Endothelial cell of umbilical vein (primary cell): ENCODE data around the gene USH2A. TPM values are rescaled to one million over a fixed set of nuclear protein-coding genes. Genes with fewer than 3 reads are reported as not detected.

Experiments used
- BruUV-seq: library from RNA; stranded (reverse); fragments of 400-500 nt; replicated peaks from 2 replicates; lab custom pipeline; 2021; lab: Mats Ljungman, UMichigan
- CTCF ChIA-PET: fragments of 300-600, 350-600 bp; sonication (Branson Sonifier 250); formaldehyde crosslinking; loops from one replicate; lab custom pipeline; 2021; ENCODE audit warnings: antibody characterized with exemption, inconsistent platforms; lab: Charles Lee
- POLR2A ChIA-PET: fragments of 300-600, 350-600 bp; sonication (Branson Sonifier 250); formaldehyde crosslinking; loops from one replicate; lab custom pipeline; 2021; ENCODE audit warnings: antibody characterized with exemption, inconsistent platforms; lab: Charles Lee
- DNase-seq: peaks from one replicate; pipeline ENCODE4 v3.0.0-alpha.2; 2011; ENCODE audit warnings: low read depth, low spot score
- FAIRE-seq: peaks from 2 replicates; lab custom pipeline; 2011; peaks lifted over from hg19 to GRCh38; lab: Jason Lieb, UNC
- H2AFZ ChIP-seq: 2 replicates; pipeline ENCODE4 v1.6.0; 2012; ENCODE audit warnings: low read depth, low read length, control low read depth, inconsistent platforms
- H3K27ac ChIP-seq: 2 replicates; pipeline ENCODE4 v1.5.1; 2011; ENCODE audit warnings: low read depth, mild to moderate bottlenecking, control low read depth, low read length, moderate library complexity; ENCODE audit not compliant: insufficient read depth
- H3K27me3 ChIP-seq, 2 experiments: 2 replicates each; pipeline versions ENCODE4 v1.6.0 to v1.6.1; 2011; ENCODE audit warnings: low read length in 2 of 2, mixed read lengths in 1 of 2; ENCODE audit not compliant: control insufficient read depth in 2 of 2, insufficient read depth in 2 of 2
- H3K36me3 ChIP-seq, 2 experiments: 2 replicates in 1 of 2; 3 replicates in 1 of 2; pipeline ENCODE4 v1.5.1; 2011; ENCODE audit warnings: low read length in 2 of 2, mild to moderate bottlenecking in 1 of 2, moderate library complexity in 1 of 2; ENCODE audit not compliant: control insufficient read depth in 2 of 2, insufficient read depth in 2 of 2; ENCODE audit errors: extremely low read depth in 1 of 2
- H3K4me1 ChIP-seq: 3 replicates; pipeline ENCODE4 v1.5.1; 2011; ENCODE audit warnings: mild to moderate bottlenecking, low read length; ENCODE audit not compliant: control insufficient read depth, insufficient read depth; ENCODE audit errors: extremely low read depth
- H3K4me2 ChIP-seq: 2 replicates; pipeline ENCODE4 v1.6.1; 2011; ENCODE audit warnings: low read length, control low read depth, mixed read lengths; ENCODE audit not compliant: insufficient read depth
- H3K4me3 ChIP-seq, 3 experiments: fragments of 200-600 bp in 1 of 3; sonication (generic), shearing (Covaris generic) in 1 of 3; replicated peaks in 1 of 3; 2 replicates each; pipeline ENCODE4 v1.5.1; 2011 to 2016; ENCODE audit warnings: control low read depth in 3 of 3, low read length in 3 of 3, mild to moderate bottlenecking in 2 of 3, inconsistent platforms in 1 of 3, low read depth in 1 of 3, moderate library complexity in 1 of 3; ENCODE audit not compliant: insufficient read depth in 1 of 3
- H3K79me2 ChIP-seq: 2 replicates; pipeline ENCODE4 v1.6.0; 2012; ENCODE audit warnings: low read length, inconsistent platforms; ENCODE audit not compliant: control insufficient read depth, insufficient read depth
- H3K9ac ChIP-seq: replicated peaks from 2 replicates; pipeline ENCODE3; 2011; ENCODE audit warnings: low read length, control low read depth; ENCODE audit not compliant: insufficient read depth; ENCODE audit errors: extremely low read depth
- H3K9me1 ChIP-seq: replicated peaks from 3 replicates; pipeline ENCODE4 v1.6.0; 2011; ENCODE audit warnings: mild to moderate bottlenecking, low read length; ENCODE audit not compliant: control insufficient read depth, insufficient read depth; ENCODE audit errors: extremely low read depth
- H3K9me3 ChIP-seq: replicated peaks from 2 replicates; pipeline ENCODE4 v1.5.1; 2012; ENCODE audit warnings: low read length, inconsistent platforms; ENCODE audit not compliant: control insufficient read depth, insufficient read depth
- H4K20me1 ChIP-seq: replicated peaks from 2 replicates; pipeline ENCODE3; 2011; ENCODE audit warnings: mild to moderate bottlenecking, low read length; ENCODE audit not compliant: control insufficient read depth, insufficient read depth; ENCODE audit errors: extremely low read depth
- CTCF ChIP-seq, 2 donors: IDR thresholded peaks; 1 replicate in 1 of 2; 2 replicates in 1 of 2; pipeline ENCODE4 v1.5.1; 2011; ENCODE audit warnings: low read length in 2 of 2, mild to moderate bottlenecking in 2 of 2, moderate library complexity in 2 of 2, control low read depth in 1 of 2, inconsistent platforms in 1 of 2, low read depth in 1 of 2; ENCODE audit not compliant: insufficient read depth in 1 of 2; ENCODE audit errors: extremely low read depth in 1 of 2
- FOS ChIP-seq: IDR thresholded peaks from 2 replicates; pipeline ENCODE4 v1.6.1; 2011; ENCODE audit warnings: mild to moderate bottlenecking, low read length, moderate library complexity, borderline replicate concordance; ENCODE audit not compliant: insufficient read depth
- GATA2 ChIP-seq: IDR thresholded peaks from 2 replicates; pipeline ENCODE4 v1.7.0; 2011; ENCODE audit warnings: low read depth, mild to moderate bottlenecking, moderate library complexity, mixed read lengths, low read length; ENCODE audit not compliant: insufficient read length, insufficient read depth
- JUN ChIP-seq: IDR thresholded peaks from 2 replicates; pipeline ENCODE4 v1.6.1; 2011; ENCODE audit warnings: borderline replicate concordance, low read depth; ENCODE audit not compliant: insufficient read length, insufficient read depth
- MAX ChIP-seq: IDR thresholded peaks from 2 replicates; pipeline ENCODE4 v1.6.1; 2011; ENCODE audit not compliant: insufficient read depth, insufficient read length
- MYC ChIP-seq: IDR thresholded peaks from one replicate; pipeline ENCODE4 v1.6.1; 2011; ENCODE audit warnings: mild to moderate bottlenecking, low read depth, low read length
- POLR2A ChIP-seq: IDR thresholded peaks from 2 replicates; pipeline ENCODE4 v1.6.1; 2012; ENCODE audit warnings: low read depth, mild to moderate bottlenecking, control low read depth, low read length
- POLR2AphosphoS5 ChIP-seq: IDR thresholded peaks from 2 replicates; pipeline ENCODE4 v1.6.1; 2012; ENCODE audit warnings: low read depth, mild to moderate bottlenecking, control low read depth, low read length, moderate library complexity; ENCODE audit not compliant: insufficient read depth
- dilution Hi-C: fragments of 300-500 bp; cut with MboI; formaldehyde crosslinking; loops from one replicate; pipeline ENCODE4 v1.15.0; 2019; ENCODE audit warnings: low sequenced_read_pairs; ENCODE audit not compliant: extremely low pct_ligation_motif_present
- intact Hi-C: fragments of 100-400 bp; cut with micrococcal nuclease; formaldehyde crosslinking; loops from one replicate; pipeline ENCODE4 v1.10.0; 2022
- polyA plus RNA-seq, 4 experiments: library from polyadenylated mRNA; depleted of rRNA in 3 of 4; stranded (reverse) in 3 of 4; unstranded in 1 of 4; fragments of >200 nt; gene quantifications; 2 replicates each; pipeline versions ENCODE4 v1.2.1 to v1.2.3, GENCODE V29; 2011 to 2012; ENCODE audit warnings: missing spikeins in 1 of 4
- total RNA-seq: library from RNA; stranded (reverse); gene quantifications from 2 replicates; pipeline ENCODE4 v1.2.3, GENCODE V29; 2021

Gene USH2A
- total and polyA plus RNA-seq, 2 donors (not counting 3 experiments of a cell fraction or from before 2014, with no cell fraction given), result not detected

DNA sequence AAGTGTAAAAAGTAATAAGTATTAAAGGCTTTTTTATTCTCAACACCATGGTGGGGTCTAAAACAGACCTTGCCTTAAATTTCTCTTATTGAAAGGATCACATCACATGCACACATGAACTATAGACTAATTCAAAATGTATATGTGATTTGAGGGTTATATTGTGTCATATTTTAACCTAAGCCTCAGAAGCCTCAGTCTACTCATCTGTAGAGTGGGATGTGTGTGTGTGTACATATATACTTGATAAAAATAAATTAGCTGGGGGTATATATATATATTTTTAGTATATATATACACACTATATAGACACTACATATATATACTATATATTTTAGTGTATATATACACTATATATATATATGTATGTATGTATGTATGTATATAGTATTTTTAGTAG lies 797.3 kb downstream of the USH2A start:
- no peak for DNase-seq
- dilution Hi-C loops, result no loop called here
- Histone ChIP-seq H3K4me3 (no peak overlapping the region), H3K36me3 (no peaks in the 10 kb centered on the region), H3K9me1 (no peaks in the 10 kb centered on the region), H3K27me3 (no peaks in the 10 kb centered on the region), H3K4me1 (no peaks in the 10 kb centered on the region), H3K27ac (no peak overlapping the region), H3K4me2 (no peak overlapping the region), H3K9ac (no peak overlapping the region), H4K20me1 (no peaks in the 10 kb centered on the region), H3K9me3 (no peaks in the 10 kb centered on the region), H3K79me2 (no peaks in the 10 kb centered on the region), H2AFZ (no peak overlapping the region)
- no peak for FAIRE-seq
- no peak for TF ChIP-seq GATA2
- TF ChIP-seq JUN, result no peak
- no peak for TF ChIP-seq POLR2A
- no peak for TF ChIP-seq POLR2AphosphoS5
- no peak for TF ChIP-seq MAX
- intact Hi-C loops, result no loop called here
- CTCF ChIA-PET, result no interaction called here
- BruUV-seq, result no TSS peak
- POLR2A ChIA-PET, result no interaction called here

GRCh38 chr1:215623162-215623561 lies 800.1 kb downstream of the USH2A start:
- TF ChIP-seq FOS (no peak), POLR2A (no peak), GATA2 (no peak), CTCF (IDR thresholded peaks at IDR 0.05; ENCODE audit: extremely low read depth in 1 of 2, insufficient read depth in 1 of 2, low read depth in 1 of 2, low read length in 2 of 2) (no peak), JUN (no peak), MYC (no peak), POLR2AphosphoS5 (no peak)
- Histone ChIP-seq H3K4me2 (no peak overlapping the region), H3K4me1 (no peaks in the 10 kb centered on the region), H4K20me1 (no peaks in the 10 kb centered on the region), H3K79me2 (no peaks in the 10 kb centered on the region), H3K27me3 (no peaks in the 10 kb centered on the region), H3K9me3 (no peaks in the 10 kb centered on the region), H3K4me3 (no peak overlapping the region), H3K27ac (no peak overlapping the region), H3K9me1 (no peaks in the 10 kb centered on the region), H3K9ac (no peak overlapping the region), H3K36me3 (peaks cover 2 to 10% of the 10 kb centered on the region in 2 experiments), H2AFZ (no peak overlapping the region)
- no TSS peak for BruUV-seq
- DNase-seq (no peak), FAIRE-seq (no peak)
- intact Hi-C loops, result no loop called here
- POLR2A ChIA-PET, result no interaction called here
- CTCF ChIA-PET, result interaction anchor here (1.1 kb wide), 1 partner anchor 17 kb away, joined by 3 read pairs; no protein-coding TSS in a partner anchor
- dilution Hi-C loops, result no loop called here
